ENCODE measurements around the gene SETD5. TPM values are rescaled to one million over a fixed set of nuclear protein-coding genes. Genes with fewer than 3 reads are reported as not detected.

Gene SETD5, protein sequence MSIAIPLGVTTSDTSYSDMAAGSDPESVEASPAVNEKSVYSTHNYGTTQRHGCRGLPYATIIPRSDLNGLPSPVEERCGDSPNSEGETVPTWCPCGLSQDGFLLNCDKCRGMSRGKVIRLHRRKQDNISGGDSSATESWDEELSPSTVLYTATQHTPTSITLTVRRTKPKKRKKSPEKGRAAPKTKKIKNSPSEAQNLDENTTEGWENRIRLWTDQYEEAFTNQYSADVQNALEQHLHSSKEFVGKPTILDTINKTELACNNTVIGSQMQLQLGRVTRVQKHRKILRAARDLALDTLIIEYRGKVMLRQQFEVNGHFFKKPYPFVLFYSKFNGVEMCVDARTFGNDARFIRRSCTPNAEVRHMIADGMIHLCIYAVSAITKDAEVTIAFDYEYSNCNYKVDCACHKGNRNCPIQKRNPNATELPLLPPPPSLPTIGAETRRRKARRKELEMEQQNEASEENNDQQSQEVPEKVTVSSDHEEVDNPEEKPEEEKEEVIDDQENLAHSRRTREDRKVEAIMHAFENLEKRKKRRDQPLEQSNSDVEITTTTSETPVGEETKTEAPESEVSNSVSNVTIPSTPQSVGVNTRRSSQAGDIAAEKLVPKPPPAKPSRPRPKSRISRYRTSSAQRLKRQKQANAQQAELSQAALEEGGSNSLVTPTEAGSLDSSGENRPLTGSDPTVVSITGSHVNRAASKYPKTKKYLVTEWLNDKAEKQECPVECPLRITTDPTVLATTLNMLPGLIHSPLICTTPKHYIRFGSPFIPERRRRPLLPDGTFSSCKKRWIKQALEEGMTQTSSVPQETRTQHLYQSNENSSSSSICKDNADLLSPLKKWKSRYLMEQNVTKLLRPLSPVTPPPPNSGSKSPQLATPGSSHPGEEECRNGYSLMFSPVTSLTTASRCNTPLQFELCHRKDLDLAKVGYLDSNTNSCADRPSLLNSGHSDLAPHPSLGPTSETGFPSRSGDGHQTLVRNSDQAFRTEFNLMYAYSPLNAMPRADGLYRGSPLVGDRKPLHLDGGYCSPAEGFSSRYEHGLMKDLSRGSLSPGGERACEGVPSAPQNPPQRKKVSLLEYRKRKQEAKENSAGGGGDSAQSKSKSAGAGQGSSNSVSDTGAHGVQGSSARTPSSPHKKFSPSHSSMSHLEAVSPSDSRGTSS (N-terminal part only)
- total RNA-seq = 36.0 and 42.0 TPM in 2 replicates

DNA sequence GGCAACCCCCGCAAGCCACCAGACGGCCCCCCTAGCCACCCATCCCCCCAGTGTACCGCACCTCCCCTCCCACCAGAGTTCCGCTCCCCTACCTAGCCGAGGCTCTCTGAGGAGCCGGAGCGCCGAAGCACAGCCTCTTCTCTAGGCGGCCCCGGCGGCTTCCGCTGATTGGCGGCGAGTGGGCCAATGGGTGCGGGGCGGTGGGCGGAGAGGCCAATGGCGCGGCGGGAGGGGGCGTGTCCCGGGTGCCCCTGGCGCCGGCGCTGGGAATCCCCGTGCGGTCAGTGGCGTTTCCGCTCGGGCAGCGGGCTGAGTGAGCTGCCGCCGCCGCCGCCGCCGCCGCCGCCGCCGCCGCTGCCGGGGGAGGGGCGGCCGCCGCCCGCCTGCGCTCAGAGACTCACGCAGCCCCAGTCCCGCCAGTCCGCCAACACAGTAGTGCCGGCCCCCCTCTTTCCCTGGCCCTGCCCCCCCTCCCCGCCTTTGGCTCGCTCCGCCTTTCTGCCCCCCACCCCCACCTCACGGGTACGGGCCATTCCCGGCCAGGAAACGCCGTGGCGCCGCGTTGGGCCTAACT is at the start of gene SETD5:
Gene SETD5 (plus strand): TSS at position 284 of the 574 bp plus-strand sequence. CDS start 31,324 bp downstream, outside the sequence.

DNA sequence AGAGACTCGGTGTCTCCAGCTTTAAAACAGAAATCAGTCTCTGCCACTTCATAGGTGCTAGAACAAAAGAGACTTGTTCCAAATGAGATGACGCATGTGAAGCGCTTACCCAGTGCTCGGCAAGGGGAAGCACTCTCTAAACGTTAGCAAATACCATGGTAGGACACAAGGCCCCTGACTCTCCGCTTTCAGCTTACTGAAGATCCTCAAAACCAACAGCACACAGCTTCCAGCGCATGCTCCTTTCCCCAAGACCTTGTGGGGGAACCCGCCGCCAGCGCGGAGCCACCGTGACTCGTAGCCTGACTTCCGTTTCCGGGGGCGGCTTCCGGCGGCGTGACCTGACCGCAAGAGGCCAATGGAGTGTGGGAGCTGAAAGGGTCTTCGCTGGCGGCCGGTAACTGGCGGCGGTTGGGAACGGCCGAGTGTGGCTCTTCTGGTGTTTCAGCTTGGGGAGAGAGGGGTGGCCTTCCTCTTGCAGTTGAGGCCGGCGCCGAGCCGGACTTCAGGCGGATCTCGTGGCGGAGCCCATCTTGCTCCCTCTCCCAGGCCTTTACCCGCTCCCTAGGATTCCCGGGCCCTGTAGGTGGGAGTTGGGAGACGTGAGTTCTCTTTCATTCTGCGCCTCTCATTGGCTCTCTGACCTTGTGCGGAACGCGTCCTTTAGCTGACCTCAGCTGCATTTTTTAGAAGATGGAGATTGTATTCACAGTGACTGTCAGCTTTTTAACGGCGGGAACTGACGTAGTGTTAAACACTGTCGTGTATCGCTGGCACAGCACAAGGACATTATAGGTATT is 34.5 kb upstream of the SETD5 start, which contains the start of gene THUMPD3:
Gene THUMPD3 (plus strand): TSS at position 324 of the 800 bp plus-strand sequence. CDS start 2,015 bp downstream, outside the sequence.

Other genes with a start within 250 kb of the SETD5 start
- gene SRGAP3, start 148.0 kb upstream of the SETD5 start, total RNA-seq = under 0.01 and 0.18 TPM in 2 replicates
- 28.0 and 36.7 TPM in 2 replicates for gene THUMPD3, start 34.6 kb upstream of the SETD5 start, total RNA-seq
- gene LHFPL4, start 156.2 kb downstream of the SETD5 start, total RNA-seq = not detected in 2 replicates